HepG2 (cell line): ENCODE results near the gene LBX2. TPM values are rescaled to one million over a fixed set of nuclear protein-coding genes. Genes with fewer than 3 reads are reported as not detected.
A peak's percentile ranks its signal among the peaks of the same experiment; 100 is the strongest.

ENCODE experiments used
- ARNT2 ChIP-seq: sonication (generic); formaldehyde crosslinking; IDR thresholded peaks from 2 replicates; pipeline ENCODE4 v1.8.0; 2022; ENCODE audit warnings: mild to moderate bottlenecking, low read depth, missing genetic modification reagents, moderate library complexity
- ATF1 ChIP-seq: IDR thresholded peaks from 2 replicates; pipeline ENCODE4 v1.6.1; 2016; ENCODE audit warnings: mild to moderate bottlenecking, control low read depth
- FOXK1 ChIP-seq: sonication (generic); formaldehyde crosslinking; IDR thresholded peaks from 2 replicates; pipeline ENCODE4 v1.4.0; 2020; ENCODE audit warnings: low read depth, missing genetic modification reagents, borderline replicate concordance
- GABPB1 ChIP-seq: IDR thresholded peaks from 2 replicates; pipeline ENCODE4 v1.6.1; 2016; ENCODE audit warnings: mild to moderate bottlenecking, missing genetic modification reagents, moderate library complexity, missing compliant biosample characterization
- HDAC2 ChIP-seq: sonication (generic); formaldehyde crosslinking; IDR thresholded peaks from 2 replicates; pipeline ENCODE4 v1.4.0; 2020; ENCODE audit warnings: missing genetic modification reagents
- HES4 ChIP-seq: sonication (generic); formaldehyde crosslinking; IDR thresholded peaks from 2 replicates; pipeline ENCODE4 v1.9.0; 2021; ENCODE audit warnings: mild to moderate bottlenecking, missing genetic modification reagents, borderline replicate concordance
- IRX3 ChIP-seq: sonication (generic); formaldehyde crosslinking; IDR thresholded peaks from 2 replicates; pipeline ENCODE4 v1.8.1; 2023; ENCODE audit warnings: mild to moderate bottlenecking, low read depth, missing genetic modification reagents, borderline replicate concordance
- KDM2A ChIP-seq: sonication (generic); formaldehyde crosslinking; IDR thresholded peaks from 2 replicates; pipeline ENCODE4 v1.4.0; 2020; ENCODE audit warnings: low read depth, missing genetic modification reagents, borderline replicate concordance
- LBX2 ChIP-seq: sonication (generic); formaldehyde crosslinking; IDR thresholded peaks from 2 replicates; pipeline ENCODE4 v1.5.0; 2020; ENCODE audit warnings: missing genetic modification reagents, mild to moderate bottlenecking, borderline replicate concordance
- MEIS1 ChIP-seq: sonication (generic); formaldehyde crosslinking; IDR thresholded peaks from 2 replicates; pipeline ENCODE4 v1.9.0; 2021; ENCODE audit warnings: mild to moderate bottlenecking, missing genetic modification reagents, moderate library complexity, borderline replicate concordance
- MIXL1 ChIP-seq: IDR thresholded peaks from 2 replicates; pipeline ENCODE4 v1.6.1; 2016
- MYNN ChIP-seq: sonication (generic); formaldehyde crosslinking; IDR thresholded peaks from 2 replicates; pipeline ENCODE4 v1.4.0; 2020; ENCODE audit warnings: mild to moderate bottlenecking, low read depth, missing genetic modification reagents
- NFATC3 ChIP-seq: sonication (generic); formaldehyde crosslinking; IDR thresholded peaks from 2 replicates; pipeline ENCODE4 v1.5.1; 2020; ENCODE audit warnings: mild to moderate bottlenecking, missing genetic modification reagents
- REL ChIP-seq: sonication (generic); formaldehyde crosslinking; conservative IDR thresholded peaks from 2 replicates; pipeline ENCODE4 v1.8.0; 2022; ENCODE audit warnings: mild to moderate bottlenecking, missing genetic modification reagents, moderate library complexity
- RORA ChIP-seq: sonication (generic); formaldehyde crosslinking; IDR thresholded peaks from 2 replicates; pipeline ENCODE4 v1.5.0; 2020; ENCODE audit warnings: mild to moderate bottlenecking, missing genetic modification reagents, moderate library complexity
- SMARCC2 ChIP-seq: fragments of 450-650 bp; IDR thresholded peaks from 2 replicates; pipeline ENCODE4 v1.6.1; 2017; ENCODE audit warnings: antibody characterized with exemption, mild to moderate bottlenecking
- SPEN ChIP-seq: sonication (generic); formaldehyde crosslinking; IDR thresholded peaks from 2 replicates; pipeline ENCODE4 v1.5.1; 2020; ENCODE audit warnings: low read depth, mild to moderate bottlenecking, missing genetic modification reagents
- YY1 ChIP-seq: IDR thresholded peaks from 2 replicates; pipeline ENCODE4 v1.6.1; 2011; ENCODE audit warnings: low read length, low read depth, moderate library complexity, mild to moderate bottlenecking; ENCODE audit not compliant: insufficient read depth, insufficient replicate concordance
- ZNF138 ChIP-seq: sonication (generic); formaldehyde crosslinking; IDR thresholded peaks from 2 replicates; pipeline ENCODE4 v1.5.0; 2020; ENCODE audit warnings: mild to moderate bottlenecking, low read depth, missing genetic modification reagents
- ZNF326 ChIP-seq: sonication (generic); formaldehyde crosslinking; IDR thresholded peaks from 2 replicates; pipeline ENCODE4 v1.4.0; 2020; ENCODE audit warnings: missing genetic modification reagents, borderline replicate concordance
- ZNF546 ChIP-seq: sonication (generic); formaldehyde crosslinking; conservative IDR thresholded peaks from 2 replicates; pipeline ENCODE4 v1.8.1; 2023; ENCODE audit warnings: mild to moderate bottlenecking, missing genetic modification reagents
- ZNF713 ChIP-seq: sonication (generic); formaldehyde crosslinking; IDR thresholded peaks from 2 replicates; pipeline ENCODE4 v1.4.0; 2020; ENCODE audit warnings: mild to moderate bottlenecking, missing genetic modification reagents
- ZNF879 ChIP-seq: sonication (generic); formaldehyde crosslinking; IDR thresholded peaks from 2 replicates; pipeline ENCODE4 v1.8.1; 2023; ENCODE audit warnings: missing genetic modification reagents
- polyA plus RNA-seq, 8 experiments: library from polyadenylated mRNA; depleted of rRNA in 3 of 8; stranded (reverse) in 7 of 8; unstranded in 1 of 8; fragments of >200 nt; fragmentation: Illumina TruSeq in 4 of 8; extraction: Trizol in 4 of 8; gene quantifications; 2 replicates each; pipeline versions ENCODE4 v1.2.1 to v1.2.3, GENCODE V29; 2011 to 2016; ENCODE audit warnings: low read depth in 4 of 8, missing spikeins in 1 of 8, mixed read lengths in 1 of 8; ENCODE audit not compliant: insufficient read depth in 1 of 8
- total RNA-seq, 5 experiments: library from RNA; depleted of rRNA; stranded (reverse); fragments of >200 nt; fragmentation: Illumina TruSeq; extraction: Trizol; gene quantifications; 2 replicates each; pipeline ENCODE4 v1.2.3, GENCODE V29; 2016; ENCODE audit warnings: low read depth in 1 of 5
- TF ChIP-seq, protein P1 (sequence below): sonication (generic); formaldehyde crosslinking; IDR thresholded peaks from 2 replicates; pipeline ENCODE4 v1.9.0; 2021; ENCODE audit warnings: missing genetic modification reagents, borderline replicate concordance
- TF ChIP-seq, protein P2 (sequence below): sonication (generic); formaldehyde crosslinking; IDR thresholded peaks from 2 replicates; pipeline ENCODE4 v1.5.0; 2020; ENCODE audit warnings: missing genetic modification reagents
- TF ChIP-seq, protein P3 (sequence below): sonication (generic); formaldehyde crosslinking; IDR thresholded peaks from 2 replicates; pipeline ENCODE4 v1.8.1; 2022; ENCODE audit warnings: mild to moderate bottlenecking, missing genetic modification reagents

The LBX2 gene
- total and polyA plus RNA-seq, 2 of the 13 experiments (the other 11 are each of a cell fraction or from before 2014, with no cell fraction given): 6.4 to 8.1 TPM

DNA sequence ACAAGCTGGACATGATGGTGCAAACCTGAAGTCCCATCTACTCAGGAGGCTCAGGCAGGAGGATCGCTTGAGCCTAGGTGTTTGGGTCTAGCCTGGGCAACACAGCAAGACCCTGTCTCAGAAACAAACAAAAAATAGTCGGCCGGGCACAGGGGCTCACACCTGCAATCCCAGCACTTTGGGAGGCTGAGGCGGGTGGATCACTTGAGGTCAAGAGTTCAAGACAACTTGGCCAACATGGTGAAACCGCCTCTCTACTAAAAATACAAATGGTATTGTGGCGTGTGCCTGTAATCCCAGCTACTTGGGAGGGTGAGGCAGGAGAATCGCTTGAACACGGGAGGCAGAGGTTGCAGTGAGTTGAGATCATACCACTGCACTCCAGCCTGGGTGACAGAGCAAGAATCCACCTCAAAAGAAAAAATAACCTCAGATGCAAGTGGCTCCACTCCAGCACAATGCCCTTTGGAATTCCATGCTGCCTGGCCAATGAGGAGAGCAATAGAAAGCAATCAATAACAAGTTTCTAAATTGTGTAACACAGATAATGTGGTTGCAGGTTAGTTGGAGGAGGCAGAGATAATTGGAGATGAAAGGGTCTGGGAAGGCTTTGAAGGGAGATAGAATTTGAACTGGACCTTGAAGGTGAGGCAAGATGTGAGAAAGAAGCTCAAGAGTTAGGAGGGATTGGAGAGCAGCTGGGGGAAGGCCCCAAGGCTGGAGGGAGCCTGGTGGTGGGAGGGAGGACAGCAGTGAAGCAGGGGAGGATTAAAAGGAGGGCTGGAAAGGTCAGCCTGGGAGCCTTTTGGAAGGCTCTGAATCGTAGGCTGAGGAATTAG lies 10.5 kb downstream of the LBX2 start (continued):
- TF ChIP-seq RORA (CRISPR knock-in tag) (no peak), ARNT2 (0 out of 2 replicates have a peak, but pooled peaks have one; percentile 17), ZNF713 (no peak), ZNF879 (no peak), GABPB1 (CRISPR knock-in tag) (no peak; the same call in 1 of the 2 replicates), MIXL1 (CRISPR knock-in tag) (peak; percentile 99), IRX3 (CRISPR knock-in tag) (0 out of 2 replicates have a peak, but pooled peaks have one; percentile 28), MEIS1 (CRISPR knock-in tag) (no peak), KDM2A (CRISPR knock-in tag) (no peak), REL (no peak), SPEN (CRISPR knock-in tag) (peak; percentile 61), NFATC3 (CRISPR knock-in tag) (peak; percentile 39; the same call in 1 of the 2 replicates), SMARCC2 (no peak), MYNN (0 out of 2 replicates have a peak, but pooled peaks have one; percentile 14), FOXK1 (CRISPR knock-in tag) (peak; percentile 69; the same call in 1 of the 2 replicates), LBX2 (no peak), YY1 (no peak), HDAC2 (peak; percentile 93), ZNF326 (CRISPR knock-in tag) (no peak), ATF1 (CRISPR knock-in tag) (peak; percentile 77), ZNF138 (no peak), HES4 (CRISPR knock-in tag) (no peak), ZNF546 (CRISPR knock-in tag) (no peak)
- TF ChIP-seq, protein P1, sequence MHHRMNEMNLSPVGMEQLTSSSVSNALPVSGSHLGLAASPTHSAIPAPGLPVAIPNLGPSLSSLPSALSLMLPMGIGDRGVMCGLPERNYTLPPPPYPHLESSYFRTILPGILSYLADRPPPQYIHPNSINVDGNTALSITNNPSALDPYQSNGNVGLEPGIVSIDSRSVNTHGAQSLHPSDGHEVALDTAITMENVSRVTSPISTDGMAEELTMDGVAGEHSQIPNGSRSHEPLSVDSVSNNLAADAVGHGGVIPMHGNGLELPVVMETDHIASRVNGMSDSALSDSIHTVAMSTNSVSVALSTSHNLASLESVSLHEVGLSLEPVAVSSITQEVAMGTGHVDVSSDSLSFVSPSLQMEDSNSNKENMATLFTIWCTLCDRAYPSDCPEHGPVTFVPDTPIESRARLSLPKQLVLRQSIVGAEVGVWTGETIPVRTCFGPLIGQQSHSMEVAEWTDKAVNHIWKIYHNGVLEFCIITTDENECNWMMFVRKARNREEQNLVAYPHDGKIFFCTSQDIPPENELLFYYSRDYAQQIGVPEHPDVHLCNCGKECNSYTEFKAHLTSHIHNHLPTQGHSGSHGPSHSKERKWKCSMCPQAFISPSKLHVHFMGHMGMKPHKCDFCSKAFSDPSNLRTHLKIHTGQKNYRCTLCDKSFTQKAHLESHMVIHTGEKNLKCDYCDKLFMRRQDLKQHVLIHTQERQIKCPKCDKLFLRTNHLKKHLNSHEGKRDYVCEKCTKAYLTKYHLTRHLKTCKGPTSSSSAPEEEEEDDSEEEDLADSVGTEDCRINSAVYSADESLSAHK (CRISPR knock-in tag): no peak
- TF ChIP-seq, protein P2, sequence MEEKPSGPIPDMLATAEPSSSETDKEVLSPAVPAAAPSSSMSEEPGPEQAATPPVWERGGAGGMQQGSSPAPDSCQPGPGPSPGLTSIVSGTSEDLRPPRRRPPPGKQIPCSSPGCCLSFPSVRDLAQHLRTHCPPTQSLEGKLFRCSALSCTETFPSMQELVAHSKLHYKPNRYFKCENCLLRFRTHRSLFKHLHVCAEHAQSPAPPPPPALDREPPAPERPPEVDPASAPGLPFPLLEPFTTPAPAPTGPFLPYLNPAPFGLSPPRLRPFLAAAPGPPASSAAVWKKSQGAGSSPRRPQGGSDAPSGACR: 0 out of 2 replicates have a peak, but pooled peaks have one; percentile 27
- TF ChIP-seq, protein P3, sequence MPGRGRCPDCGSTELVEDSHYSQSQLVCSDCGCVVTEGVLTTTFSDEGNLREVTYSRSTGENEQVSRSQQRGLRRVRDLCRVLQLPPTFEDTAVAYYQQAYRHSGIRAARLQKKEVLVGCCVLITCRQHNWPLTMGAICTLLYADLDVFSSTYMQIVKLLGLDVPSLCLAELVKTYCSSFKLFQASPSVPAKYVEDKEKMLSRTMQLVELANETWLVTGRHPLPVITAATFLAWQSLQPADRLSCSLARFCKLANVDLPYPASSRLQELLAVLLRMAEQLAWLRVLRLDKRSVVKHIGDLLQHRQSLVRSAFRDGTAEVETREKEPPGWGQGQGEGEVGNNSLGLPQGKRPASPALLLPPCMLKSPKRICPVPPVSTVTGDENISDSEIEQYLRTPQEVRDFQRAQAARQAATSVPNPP: peak; percentile 89
